HepG2 (cell line): ENCODE data around the gene NCOA5. TPM values are rescaled to one million over a fixed set of nuclear protein-coding genes. Genes with fewer than 3 reads are reported as not detected.

Source experiments
- BRF2 ChIP-seq: sonication (generic); formaldehyde crosslinking; IDR thresholded peaks from 2 replicates; pipeline ENCODE4 v1.8.1; 2022; ENCODE audit warnings: mild to moderate bottlenecking, missing genetic modification reagents
- FOXO4 ChIP-seq: sonication (generic); formaldehyde crosslinking; conservative IDR thresholded peaks from 2 replicates; pipeline ENCODE4 v1.8.1; 2023; ENCODE audit warnings: missing genetic modification reagents
- GLMP ChIP-seq: sonication (generic); formaldehyde crosslinking; IDR thresholded peaks from 2 replicates; pipeline ENCODE4 v1.9.0; 2021; ENCODE audit warnings: missing genetic modification reagents, mild to moderate bottlenecking, borderline replicate concordance
- MIER2 ChIP-seq: IDR thresholded peaks from 2 replicates; pipeline ENCODE4 v1.6.1; 2016; ENCODE audit warnings: missing biosample characterization, missing genetic modification reagents
- POGZ ChIP-seq: sonication (generic); formaldehyde crosslinking; IDR thresholded peaks from 2 replicates; pipeline ENCODE4 v1.4.0; 2020; ENCODE audit warnings: mild to moderate bottlenecking, missing genetic modification reagents
- RARA ChIP-seq: IDR thresholded peaks from 2 replicates; pipeline ENCODE4 v1.6.1; 2016; ENCODE audit warnings: missing genetic modification reagents, missing compliant biosample characterization
- SP140L ChIP-seq: sonication (generic); formaldehyde crosslinking; IDR thresholded peaks from 2 replicates; pipeline ENCODE4 v1.4.0; 2020; ENCODE audit warnings: missing genetic modification reagents, borderline replicate concordance
- SSRP1 ChIP-seq: IDR thresholded peaks from 2 replicates; pipeline ENCODE4 v1.6.1; 2016; ENCODE audit warnings: control low read depth
- TBX2 ChIP-seq: sonication (generic); formaldehyde crosslinking; IDR thresholded peaks from 2 replicates; pipeline ENCODE4 v1.5.0; 2020; ENCODE audit warnings: missing genetic modification reagents, mild to moderate bottlenecking, borderline replicate concordance
- TBX3 ChIP-seq: fragments of 450-650 bp; IDR thresholded peaks from 2 replicates; pipeline ENCODE4 v1.6.1; 2017; ENCODE audit warnings: antibody characterized with exemption, mild to moderate bottlenecking, inconsistent platforms, borderline replicate concordance
- ZNF616 ChIP-seq: sonication (generic); formaldehyde crosslinking; IDR thresholded peaks from 2 replicates; pipeline ENCODE4 v1.5.0; 2020; ENCODE audit warnings: low read depth, mild to moderate bottlenecking, missing genetic modification reagents
- ZNF7 ChIP-seq: IDR thresholded peaks from 2 replicates; pipeline ENCODE4 v1.6.1; 2016; ENCODE audit warnings: missing biosample characterization, missing genetic modification reagents
- polyA plus RNA-seq, 8 experiments: library from polyadenylated mRNA; depleted of rRNA in 3 of 8; stranded (reverse) in 7 of 8; unstranded in 1 of 8; fragments of >200 nt; fragmentation: Illumina TruSeq in 4 of 8; extraction: Trizol in 4 of 8; gene quantifications; 2 replicates each; pipeline versions ENCODE4 v1.2.1 to v1.2.3, GENCODE V29; 2011 to 2016; ENCODE audit warnings: low read depth in 4 of 8, missing spikeins in 1 of 8, mixed read lengths in 1 of 8; ENCODE audit not compliant: insufficient read depth in 1 of 8
- total RNA-seq, 5 experiments: library from RNA; depleted of rRNA; stranded (reverse); fragments of >200 nt; fragmentation: Illumina TruSeq; extraction: Trizol; gene quantifications; 2 replicates each; pipeline ENCODE4 v1.2.3, GENCODE V29; 2016; ENCODE audit warnings: low read depth in 1 of 5
- TF ChIP-seq, protein P1 (sequence below): sonication (generic); formaldehyde crosslinking; IDR thresholded peaks from one replicate; pipeline ENCODE4 v1.5.1; 2020; ENCODE audit warnings: mild to moderate bottlenecking, missing genetic modification reagents; ENCODE audit errors: not compliant biosample characterization
- TF ChIP-seq, protein P2 (sequence below): sonication (generic); formaldehyde crosslinking; IDR thresholded peaks from 2 replicates; pipeline ENCODE4 v1.5.1; 2020; ENCODE audit warnings: mild to moderate bottlenecking, moderate library complexity, missing genetic modification reagents

The NCOA5 gene
- total and polyA plus RNA-seq, 2 of the 13 experiments (the other 11 are each of a cell fraction or from before 2014, with no cell fraction given): 16.5 to 28.4 TPM

- TF ChIP-seq, protein P1, sequence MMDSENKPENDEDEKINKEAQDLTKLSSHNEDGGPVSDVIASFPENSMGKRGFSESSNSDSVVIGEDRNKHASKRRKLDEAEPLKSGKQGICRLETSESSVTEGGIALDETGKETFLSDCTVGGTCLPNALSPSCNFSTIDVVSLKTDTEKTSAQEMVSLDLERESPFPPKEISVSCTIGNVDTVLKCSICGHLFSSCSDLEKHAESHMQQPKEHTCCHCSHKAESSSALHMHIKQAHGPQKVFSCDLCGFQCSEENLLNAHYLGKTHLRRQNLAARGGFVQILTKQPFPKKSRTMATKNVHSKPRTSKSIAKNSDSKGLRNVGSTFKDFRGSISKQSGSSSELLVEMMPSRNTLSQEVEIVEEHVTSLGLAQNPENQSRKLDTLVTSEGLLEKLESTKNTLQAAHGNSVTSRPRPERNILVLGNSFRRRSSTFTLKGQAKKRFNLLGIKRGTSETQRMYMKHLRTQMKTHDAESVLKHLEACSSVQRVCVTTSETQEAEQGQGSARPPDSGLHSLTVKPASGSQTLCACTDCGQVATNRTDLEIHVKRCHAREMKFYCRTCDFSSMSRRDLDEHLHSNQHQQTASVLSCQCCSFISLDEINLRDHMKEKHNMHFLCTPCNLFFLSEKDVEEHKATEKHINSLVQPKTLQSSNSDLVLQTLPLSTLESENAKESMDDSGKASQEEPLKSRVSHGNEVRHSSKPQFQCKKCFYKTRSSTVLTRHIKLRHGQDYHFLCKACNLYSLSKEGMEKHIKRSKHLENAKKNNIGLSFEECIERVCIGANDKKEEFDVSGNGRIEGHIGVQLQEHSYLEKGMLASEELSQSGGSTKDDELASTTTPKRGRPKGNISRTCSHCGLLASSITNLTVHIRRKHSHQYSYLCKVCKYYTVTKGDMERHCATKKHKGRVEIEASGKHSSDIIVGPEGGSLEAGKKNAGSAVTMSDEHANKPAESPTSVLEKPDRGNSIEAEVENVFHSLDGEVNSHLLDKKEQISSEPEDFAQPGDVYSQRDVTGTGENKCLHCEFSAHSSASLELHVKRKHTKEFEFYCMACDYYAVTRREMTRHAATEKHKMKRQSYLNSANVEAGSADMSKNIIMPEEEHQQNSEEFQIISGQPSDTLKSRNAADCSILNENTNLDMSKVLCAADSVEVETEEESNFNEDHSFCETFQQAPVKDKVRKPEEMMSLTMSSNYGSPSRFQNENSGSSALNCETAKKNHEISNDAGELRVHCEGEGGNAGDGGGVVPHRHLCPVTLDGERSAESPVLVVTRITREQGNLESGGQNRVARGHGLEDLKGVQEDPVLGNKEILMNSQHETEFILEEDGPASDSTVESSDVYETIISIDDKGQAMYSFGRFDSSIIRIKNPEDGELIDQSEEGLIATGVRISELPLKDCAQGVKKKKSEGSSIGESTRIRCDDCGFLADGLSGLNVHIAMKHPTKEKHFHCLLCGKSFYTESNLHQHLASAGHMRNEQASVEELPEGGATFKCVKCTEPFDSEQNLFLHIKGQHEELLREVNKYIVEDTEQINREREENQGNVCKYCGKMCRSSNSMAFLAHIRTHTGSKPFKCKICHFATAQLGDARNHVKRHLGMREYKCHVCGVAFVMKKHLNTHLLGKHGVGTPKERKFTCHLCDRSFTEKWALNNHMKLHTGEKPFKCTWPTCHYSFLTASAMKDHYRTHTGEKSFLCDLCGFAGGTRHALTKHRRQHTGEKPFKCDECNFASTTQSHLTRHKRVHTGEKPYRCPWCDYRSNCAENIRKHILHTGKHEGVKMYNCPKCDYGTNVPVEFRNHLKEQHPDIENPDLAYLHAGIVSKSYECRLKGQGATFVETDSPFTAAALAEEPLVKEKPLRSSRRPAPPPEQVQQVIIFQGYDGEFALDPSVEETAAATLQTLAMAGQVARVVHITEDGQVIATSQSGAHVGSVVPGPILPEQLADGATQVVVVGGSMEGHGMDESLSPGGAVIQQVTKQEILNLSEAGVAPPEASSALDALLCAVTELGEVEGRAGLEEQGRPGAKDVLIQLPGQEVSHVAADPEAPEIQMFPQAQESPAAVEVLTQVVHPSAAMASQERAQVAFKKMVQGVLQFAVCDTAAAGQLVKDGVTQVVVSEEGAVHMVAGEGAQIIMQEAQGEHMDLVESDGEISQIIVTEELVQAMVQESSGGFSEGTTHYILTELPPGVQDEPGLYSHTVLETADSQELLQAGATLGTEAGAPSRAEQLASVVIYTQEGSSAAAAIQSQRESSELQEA: no peak
- TF ChIP-seq RARA (CRISPR knock-in tag) (peak; percentile 96), ZNF7 (no peak), SP140L (CRISPR knock-in tag) (no peak), ZNF616 (no peak), SSRP1 (CRISPR knock-in tag) (0 out of 2 replicates have a peak, but pooled peaks have one; percentile 66), TBX2 (CRISPR knock-in tag) (peak; percentile 95), TBX3 (peak; percentile 73; the same call in 1 of the 2 replicates), MIER2 (CRISPR knock-in tag) (no peak), POGZ (CRISPR knock-in tag) (peak; percentile 34; the same call in 1 of the 2 replicates), BRF2 (CRISPR knock-in tag) (no peak), FOXO4 (CRISPR knock-in tag) (no peak), GLMP (no peak)
- TF ChIP-seq, protein P2, sequence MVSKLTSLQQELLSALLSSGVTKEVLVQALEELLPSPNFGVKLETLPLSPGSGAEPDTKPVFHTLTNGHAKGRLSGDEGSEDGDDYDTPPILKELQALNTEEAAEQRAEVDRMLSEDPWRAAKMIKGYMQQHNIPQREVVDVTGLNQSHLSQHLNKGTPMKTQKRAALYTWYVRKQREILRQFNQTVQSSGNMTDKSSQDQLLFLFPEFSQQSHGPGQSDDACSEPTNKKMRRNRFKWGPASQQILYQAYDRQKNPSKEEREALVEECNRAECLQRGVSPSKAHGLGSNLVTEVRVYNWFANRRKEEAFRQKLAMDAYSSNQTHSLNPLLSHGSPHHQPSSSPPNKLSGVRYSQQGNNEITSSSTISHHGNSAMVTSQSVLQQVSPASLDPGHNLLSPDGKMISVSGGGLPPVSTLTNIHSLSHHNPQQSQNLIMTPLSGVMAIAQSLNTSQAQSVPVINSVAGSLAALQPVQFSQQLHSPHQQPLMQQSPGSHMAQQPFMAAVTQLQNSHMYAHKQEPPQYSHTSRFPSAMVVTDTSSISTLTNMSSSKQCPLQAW (CRISPR knock-in tag): no peak; the same call in 1 of the 2 replicates
Observed at GRCh38 chr20:46014517-46015396, 75.0 kb downstream of the NCOA5 start (continued).
